ENCODE results near the gene SIN3A. TPM values are rescaled to one million over a fixed set of nuclear protein-coding genes. Genes with fewer than 3 reads are reported as not detected.

SIN3A gene
- total and polyA plus RNA-seq, 2 donors (not counting 1 experiment from before 2014, with no cell fraction given) = 32.0 to 153 TPM

GRCh38 chr15:75357976-75358673 lies 93.4 kb downstream of the SIN3A start:
- WGBS (ENCODE audit: insufficient coverage) = 92% methylated on average over 17 of the region's 17 CpGs
- H3K4me1 Mint-ChIP-seq = no peaks in the 10 kb centered on the region
- Histone ChIP-seq H3K4me3 (ENCODE audit: control extremely low read depth in 1 of 5, extremely low read depth in 1 of 5, insufficient read depth in 1 of 5, low read depth in 2 of 5, low read length in 4 of 5) (no peak overlapping the region), H3K9ac (ENCODE audit: low read length) (no peak overlapping the region), H3K36me3 (replicated peaks in 1 of 2; ENCODE audit: control extremely low read depth in 1 of 2, control insufficient read depth in 1 of 2, extremely low read depth in 1 of 2, insufficient read depth in 2 of 2, low read length in 1 of 2) (peaks cover 0 to 42% of the 10 kb centered on the region in 2 experiments), H2AFZ (ENCODE audit: insufficient read depth, low read depth, low read length, poor library complexity, severe bottlenecking) (no peak overlapping the region), H3K27me3 (replicated peaks in 1 of 4; ENCODE audit: control extremely low read depth in 1 of 4, control insufficient read depth in 3 of 4, insufficient read depth in 4 of 4, low read length in 3 of 4) (no peaks in the 10 kb centered on the region), H3K79me2 (ENCODE audit: control insufficient read depth, insufficient read depth, low read length) (no peaks in the 10 kb centered on the region), H3K27ac (ENCODE audit: low read length in 2 of 2) (no peak overlapping the region), H3K4me2 (replicated peaks; ENCODE audit: low read depth, low read length, poor library complexity, severe bottlenecking) (no peak overlapping the region), H4K20me1 (ENCODE audit: control insufficient read depth, insufficient read depth, low read length, poor library complexity, severe bottlenecking) (no peaks in the 10 kb centered on the region), H3K4me1 (ENCODE audit: control insufficient read depth in 2 of 2, insufficient read depth in 2 of 2, low read length in 2 of 2) (no peaks in the 10 kb centered on the region), H3K9me3 (ENCODE audit: control extremely low read depth in 1 of 3, control insufficient read depth in 2 of 3, insufficient read depth in 1 of 3, low read length in 2 of 3) (peaks cover 0 to 5% (median 0%) of the 10 kb centered on the region in 3 donors)
- ChIA-PET CTCF (interaction anchor here (1.1 kb wide), 1 partner anchor 151 kb away, joined by 3 read pairs; no protein-coding TSS in a partner anchor), POLR2A (no interaction called here)
- TF ChIP-seq CTCF (IDR thresholded peaks at IDR 0.05) (no peak), EZH2 (IDR thresholded peaks at IDR 0.05; ENCODE audit: borderline replicate concordance, insufficient read depth, low read depth, low read length, poor library complexity, severe bottlenecking) (no peak)
- intact Hi-C loops (cut with micrococcal nuclease) = no loop called here
- no peak for DNase-seq
- H3K27me3 Mint-ChIP-seq = no peaks in the 10 kb centered on the region
- no peak overlapping the region for H3K27ac Mint-ChIP-seq
- no peaks in the 10 kb centered on the region for H3K9me3 Mint-ChIP-seq (ENCODE audit: insufficient read depth)
- H3K4me3 Mint-ChIP-seq = no peak overlapping the region
- ATAC-seq (ENCODE audit: low read depth) = no peak

GRCh38 chr15:75356517-75356916 lies 95.0 kb downstream of the SIN3A start:
- Histone ChIP-seq H3K9ac (ENCODE audit: low read length) (no peak overlapping the region), H3K4me1 (ENCODE audit: control insufficient read depth in 2 of 2, insufficient read depth in 2 of 2, low read length in 2 of 2) (no peaks in the 10 kb centered on the region), H3K4me2 (replicated peaks; ENCODE audit: low read depth, low read length, poor library complexity, severe bottlenecking) (no peak overlapping the region), H3K27me3 (replicated peaks in 1 of 4; ENCODE audit: control extremely low read depth in 1 of 4, control insufficient read depth in 3 of 4, insufficient read depth in 4 of 4, low read length in 3 of 4) (no peaks in the 10 kb centered on the region), H4K20me1 (ENCODE audit: control insufficient read depth, insufficient read depth, low read length, poor library complexity, severe bottlenecking) (no peaks in the 10 kb centered on the region), H3K27ac (ENCODE audit: low read length in 2 of 2) (no peak overlapping the region), H2AFZ (ENCODE audit: insufficient read depth, low read depth, low read length, poor library complexity, severe bottlenecking) (no peak overlapping the region), H3K4me3 (ENCODE audit: control extremely low read depth in 1 of 5, extremely low read depth in 1 of 5, insufficient read depth in 1 of 5, low read depth in 2 of 5, low read length in 4 of 5) (no peak overlapping the region), H3K79me2 (ENCODE audit: control insufficient read depth, insufficient read depth, low read length) (no peaks in the 10 kb centered on the region), H3K9me3 (ENCODE audit: control extremely low read depth in 1 of 3, control insufficient read depth in 2 of 3, insufficient read depth in 1 of 3, low read length in 2 of 3) (peaks cover 0 to 15% (median 0%) of the 10 kb centered on the region in 3 donors), H3K36me3 (replicated peaks in 1 of 2; ENCODE audit: control extremely low read depth in 1 of 2, control insufficient read depth in 1 of 2, extremely low read depth in 1 of 2, insufficient read depth in 2 of 2, low read length in 1 of 2) (peaks cover 0 to 35% of the 10 kb centered on the region in 2 experiments)
- WGBS (ENCODE audit: insufficient coverage) = 99% methylated on average over 20 of the region's 20 CpGs
- ChIA-PET POLR2A (no interaction called here), CTCF (interaction anchor here (0.6 to 1.2 kb wide), 2 partner anchors 12 to 329 kb away, joined by 3 to 4 read pairs; partner anchors contain the start of gene MAN2C1)
- no peaks in the 10 kb centered on the region for H3K4me1 Mint-ChIP-seq
- H3K4me3 Mint-ChIP-seq = no peak overlapping the region
- DNase-seq = peak; percentile 54
- intact Hi-C loops (cut with micrococcal nuclease) = no loop called here
- no peak for TF ChIP-seq CTCF (IDR thresholded peaks at IDR 0.05)
- no peak for TF ChIP-seq EZH2 (IDR thresholded peaks at IDR 0.05; ENCODE audit: borderline replicate concordance, insufficient read depth, low read depth, low read length, poor library complexity, severe bottlenecking)
- no peaks in the 10 kb centered on the region for H3K9me3 Mint-ChIP-seq (ENCODE audit: insufficient read depth)
- ATAC-seq (ENCODE audit: low read depth) = no peak
- H3K27me3 Mint-ChIP-seq = no peaks in the 10 kb centered on the region
- H3K27ac Mint-ChIP-seq = no peak overlapping the region
